Transverse colon (tissue), 4 donors: ENCODE data around the gene RAB12. TPM values are rescaled to one million over a fixed set of nuclear protein-coding genes. Genes with fewer than 3 reads are reported as not detected.
A peak's percentile ranks its signal among the peaks of the same experiment; 100 is the strongest.

Source experiments
- DNase-seq: peaks from one replicate; pipeline ENCODE4 v3.0.0-alpha.2; 2019
- H3K27ac ChIP-seq, 4 donors: fragments of 200-600 bp; sonication (generic); 2 replicates each; pipeline ENCODE4 v1.5.1; 2016 to 2018; ENCODE audit warnings: inconsistent platforms in 4 of 4
- H3K27me3 ChIP-seq: fragments of 200-600 bp; sonication (generic); 2 replicates; pipeline ENCODE4 v1.5.1; 2017; ENCODE audit warnings: inconsistent platforms
- H3K36me3 ChIP-seq, 4 donors: fragments of 200-600 bp; sonication (generic); 2 replicates each; pipeline ENCODE4 v1.5.1; 2017 to 2019; ENCODE audit warnings: inconsistent platforms in 4 of 4
- H3K4me1 ChIP-seq, 4 donors: fragments of 200-600 bp; sonication (generic); 2 replicates each; pipeline ENCODE4 v1.5.1; 2017 to 2020; ENCODE audit warnings: inconsistent platforms in 4 of 4
- H3K4me3 ChIP-seq, 4 donors: fragments of 200-600 bp; sonication (generic); 1 replicate in 1 of 4; 2 replicates in 3 of 4; pipeline versions ENCODE4 v1.5.1 to v1.6.1; 2017 to 2019; ENCODE audit warnings: inconsistent platforms in 4 of 4
- H3K9me3 ChIP-seq, 2 donors: fragments of 200-600 bp; sonication (generic); 2 replicates each; pipeline ENCODE4 v1.5.1; 2017 to 2019; ENCODE audit warnings: inconsistent platforms in 2 of 2
- CTCF ChIP-seq, 5 experiments: fragments of 200-600 bp in 3 of 5; fragments of 450-650 bp in 2 of 5; sonication (generic) in 3 of 5; IDR thresholded peaks; 1 replicate in 2 of 5; 2 replicates in 3 of 5; pipeline ENCODE4 v1.5.1; 2016 to 2017; ENCODE audit warnings: antibody characterized with exemption in 5 of 5, inconsistent platforms in 3 of 5, mild to moderate bottlenecking in 2 of 5, moderate library complexity in 1 of 5
- EP300 ChIP-seq: sonication (generic); formaldehyde crosslinking; IDR thresholded peaks from one replicate; pipeline ENCODE4 v1.6.1; 2017; ENCODE audit warnings: antibody characterized with exemption, low read depth
- POLR2A ChIP-seq: fragments of 450-650 bp; IDR thresholded peaks from one replicate; pipeline ENCODE4 v1.6.1; 2016; ENCODE audit warnings: antibody characterized with exemption, mild to moderate bottlenecking, moderate library complexity
- POLR2AphosphoS5 ChIP-seq, 3 donors: sonication (generic); formaldehyde crosslinking; IDR thresholded peaks; one replicate each; pipeline ENCODE4 v1.6.1; 2016; ENCODE audit warnings: antibody characterized with exemption in 3 of 3
- WGBS, 2 donors: methylation state at CpG; one replicate each; pipeline ENCODE4 v1.1.5; 2018; ENCODE audit warnings: low coverage in 1 of 2; 5-methylcytosine and 5-hydroxymethylcytosine counted together
- in situ Hi-C, 4 donors: fragments of 200-750 bp; cut with MboI; loops; one replicate each; pipeline versions ENCODE4 v1.15.0 to v1.15.1; 2017; ENCODE audit warnings: low sequenced_read_pairs in 3 of 4, low pct_ligation_motif_present in 1 of 4, low pct_unique_long_range_greater_than_20kb in 1 of 4
- intact Hi-C: fragments of 100-400 bp; cut with DNase I; formaldehyde crosslinking; loops from one replicate; pipeline ENCODE4 v1.15.1; 2023; ENCODE audit warnings: low total_unique reads
- total RNA-seq, 4 donors: library from RNA; depleted of rRNA; stranded (reverse); fragments of >200 nt; gene quantifications; one replicate each; pipeline ENCODE4 v1.1.0, GENCODE V29; 2016

RAB12 gene
- total RNA-seq, 4 donors from 2014 or later: 6.7 to 40.3 (median 23.7) TPM

GRCh38 chr18:8609659-8610458, 622 bp downstream of the RAB12 start:
- in situ Hi-C loops: no loop called here
- intact Hi-C loops: no loop called here
- DNase-seq: peak; percentile 15

GRCh38 chr18:8610459-8610851, 1.2 kb downstream of the RAB12 start:
- 8 to 39% methylated on average over 3 to 13 of the region's 13 CpGs for WGBS, 2 donors
- in situ Hi-C loops: no loop called here
- Histone ChIP-seq H3K9me3 (no peaks in the 10 kb centered on the region), H3K27ac (peak overlapping the region; percentile 65 to 85 (median 80)), H3K36me3 (no peaks in the 10 kb centered on the region), H3K4me1 (peaks cover 19 to 45% (median 37%) of the 10 kb centered on the region in 4 donors), H3K27me3 (peaks cover 4% of the 10 kb centered on the region), H3K4me3 (peak overlapping the region; percentile 79 to 96 (median 86))
- no peak for TF ChIP-seq EP300
- no peak for TF ChIP-seq POLR2AphosphoS5 (IDR thresholded peaks at IDR 0.05)
- no peak for TF ChIP-seq CTCF (IDR thresholded peaks at IDR 0.05)
- TF ChIP-seq POLR2A: no peak
- peak; percentile 14 for DNase-seq
- intact Hi-C loops: no loop called here

More at GRCh38 chr18:8609659-8610458, 622 bp downstream of the RAB12 start:
- Histone ChIP-seq H3K4me3 (peak overlapping the region; percentile 79 to 96 (median 86)), H3K9me3 (no peaks in the 10 kb centered on the region), H3K27me3 (peaks cover 4% of the 10 kb centered on the region), H3K36me3 (no peaks in the 10 kb centered on the region), H3K27ac (peak overlapping the region; percentile 65 to 85 (median 80)), H3K4me1 (peaks cover 15 to 39% (median 32%) of the 10 kb centered on the region in 4 donors)
- 1% methylated on average over 54 of the region's 78 CpGs; no CpG with 5 or more reads in 1 of the 2 donors for WGBS, 2 donors
- no peak for TF ChIP-seq POLR2AphosphoS5 (IDR thresholded peaks at IDR 0.05)
- TF ChIP-seq POLR2A: no peak
- no peak for TF ChIP-seq CTCF (IDR thresholded peaks at IDR 0.05)
- no peak for TF ChIP-seq EP300

- 73 to 88% methylated on average over 3 to 17 of the region's 17 CpGs for WGBS, 2 donors
- peaks cover 19 to 59% (median 44%) of the 10 kb centered on the region in 4 donors for H3K4me1 ChIP-seq
- intact Hi-C loops: no loop called here
- H3K4me3 ChIP-seq: peak overlapping the region in 1 of 4 donors; percentile 79
- TF ChIP-seq POLR2AphosphoS5 (IDR thresholded peaks at IDR 0.05): no peak
- TF ChIP-seq POLR2A: no peak
- TF ChIP-seq CTCF (IDR thresholded peaks at IDR 0.05): no peak
- no peak for TF ChIP-seq EP300
- peaks cover 2% of the 10 kb centered on the region for H3K27me3 ChIP-seq
- H3K9me3 ChIP-seq: no peaks in the 10 kb centered on the region
- DNase-seq: no peak
- no peaks in the 10 kb centered on the region for H3K36me3 ChIP-seq
- in situ Hi-C loops: no loop called here
- H3K27ac ChIP-seq: no peak overlapping the region
These were observed 2.8 kb downstream of the RAB12 start for GRCh38 chr18:8611916-8612576.

- Histone ChIP-seq H3K4me1 (peaks cover 19 to 47% (median 40%) of the 10 kb centered on the region in 4 donors), H3K27me3 (no peaks in the 10 kb centered on the region), H3K27ac (peak overlapping the region; percentile 35 to 77 (median 68)), H3K9me3 (no peaks in the 10 kb centered on the region), H3K4me3 (no peak overlapping the region), H3K36me3 (no peaks in the 10 kb centered on the region)
- in situ Hi-C loops (no loop called here), intact Hi-C loops (no loop called here)
- 90 to 100% methylated on average over 1 to 12 of the region's 12 CpGs for WGBS, 2 donors
- DNase-seq: no peak
- no peak for TF ChIP-seq POLR2A
- no peak for TF ChIP-seq POLR2AphosphoS5 (IDR thresholded peaks at IDR 0.05)
- TF ChIP-seq CTCF (IDR thresholded peaks at IDR 0.05): no peak
- TF ChIP-seq EP300: no peak
These were observed 5.6 kb downstream of the RAB12 start for GRCh38 chr18:8614875-8615274.
